Left forelimb (tissue), 1 donor: ENCODE results near the gene TNFRSF25.
A peak's percentile ranks its signal among the peaks of the same experiment; 100 is the strongest.
"Not testable (repeated sequence)": the region's sequence is repeated elsewhere in the genome, so short reads cannot be mapped to it uniquely, and the experiment has no call there.

ENCODE experiments used
- DNase-seq: peaks from one replicate; pipeline ENCODE4 v3.0.0-alpha.2; 2018; ENCODE audit warnings: low spot score

TNFRSF25 gene

DNA sequence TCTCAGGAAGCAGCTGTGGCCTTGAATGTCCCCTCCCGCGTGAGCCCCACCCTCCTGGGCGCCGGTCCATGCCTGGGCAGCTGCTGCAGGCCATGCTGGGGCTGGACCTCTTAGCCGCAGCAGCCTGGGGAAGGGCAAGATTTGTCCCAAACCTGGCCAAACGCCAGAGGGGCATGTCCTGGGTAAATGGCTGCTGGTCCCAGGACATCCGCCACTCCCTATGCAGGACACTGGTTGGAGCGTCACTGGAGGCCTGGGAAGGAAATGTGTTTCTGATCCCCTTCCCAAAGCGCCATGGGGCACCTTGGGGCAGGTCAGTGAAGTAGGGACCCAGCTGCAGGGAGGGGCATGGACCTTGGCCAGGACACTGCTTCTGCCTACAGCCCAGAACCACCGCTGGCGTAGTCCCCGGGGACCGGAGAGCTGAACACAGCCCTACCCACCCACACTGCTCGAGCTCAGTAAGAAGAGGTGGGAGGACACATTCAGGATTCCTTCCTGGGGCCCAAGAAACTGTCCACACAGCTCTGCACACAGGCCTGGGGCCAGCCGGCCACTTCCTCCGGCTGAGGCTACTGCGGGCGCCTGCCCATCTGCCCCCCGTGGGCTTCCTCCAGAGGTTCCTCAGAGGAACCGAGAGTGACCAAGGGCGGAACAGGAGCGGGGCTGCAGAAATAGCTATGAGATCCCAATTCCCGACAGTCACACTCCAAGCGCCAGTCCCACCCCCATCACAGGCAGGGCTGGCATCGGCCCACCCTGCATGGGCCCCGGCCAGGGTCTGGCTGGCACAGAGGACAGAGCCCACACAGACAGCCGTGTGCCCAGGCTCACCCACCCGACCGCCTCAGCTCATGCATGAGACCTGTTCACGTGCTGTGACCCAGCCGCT lies 36.3 kb upstream of the TNFRSF25 start:
- peak; percentile 82 for DNase-seq

DNA sequence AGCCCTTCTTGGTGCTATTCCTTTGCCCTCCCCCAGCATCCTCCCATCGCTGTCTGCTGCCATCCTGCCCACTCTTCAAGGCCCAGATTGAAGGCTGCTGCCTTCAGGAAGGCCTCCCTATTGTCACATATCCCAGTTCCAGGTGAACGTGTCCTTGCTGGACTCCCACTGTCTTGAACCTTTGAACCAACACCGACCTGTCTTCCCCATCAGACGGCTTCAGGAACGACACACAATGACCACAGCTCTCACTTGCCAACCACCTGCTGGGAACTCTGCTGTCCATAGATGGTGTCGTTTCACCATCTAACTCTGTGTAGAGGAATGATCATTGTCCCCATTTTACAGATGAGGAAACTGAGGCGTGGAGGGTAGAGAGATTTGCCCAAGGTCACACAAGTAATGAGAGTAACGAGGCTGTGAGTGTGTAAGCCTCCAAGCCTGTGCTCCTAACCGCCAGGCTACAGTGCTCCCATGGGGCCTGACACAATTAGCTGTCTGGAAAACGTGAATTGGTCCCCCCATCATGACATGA lies 35.4 kb upstream of the TNFRSF25 start:
- DNase-seq, result peak; percentile 59

DNA sequence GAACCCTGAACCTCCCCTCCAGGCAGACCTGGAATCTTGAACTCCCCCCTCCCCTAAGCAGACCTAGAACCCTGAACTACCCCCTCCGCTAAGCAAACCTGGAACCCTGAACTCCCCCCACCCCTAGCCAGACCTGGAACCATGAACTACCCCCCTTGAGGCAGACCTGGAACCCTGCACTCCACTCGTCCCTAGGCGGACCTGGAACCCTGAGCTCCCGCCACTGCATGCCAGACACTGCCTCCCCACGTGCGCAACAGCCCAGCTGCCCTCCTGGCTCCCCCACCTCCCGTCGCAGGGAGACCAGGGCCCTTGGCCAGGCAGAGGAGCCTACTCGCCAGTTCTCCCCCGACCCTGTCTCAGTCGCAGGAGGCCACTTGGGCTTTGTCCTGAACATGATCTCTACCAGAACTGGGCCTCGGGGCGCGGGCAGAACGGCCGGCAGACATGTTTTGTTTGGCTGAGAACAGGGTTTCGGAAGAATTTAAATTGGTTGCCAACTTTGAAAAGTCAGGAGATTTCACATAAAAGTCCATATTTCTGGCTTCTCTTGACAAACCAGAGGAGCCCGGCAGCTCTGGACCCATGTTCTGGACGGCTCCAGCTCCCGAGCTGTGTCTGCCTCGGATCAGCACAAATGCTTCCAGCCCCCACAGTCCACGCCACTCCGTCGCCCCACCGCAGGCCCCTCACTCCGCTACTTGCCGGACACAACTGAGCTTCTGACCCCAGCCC lies 34.7 kb upstream of the TNFRSF25 start:
- DNase-seq, result peak; percentile 60

DNA sequence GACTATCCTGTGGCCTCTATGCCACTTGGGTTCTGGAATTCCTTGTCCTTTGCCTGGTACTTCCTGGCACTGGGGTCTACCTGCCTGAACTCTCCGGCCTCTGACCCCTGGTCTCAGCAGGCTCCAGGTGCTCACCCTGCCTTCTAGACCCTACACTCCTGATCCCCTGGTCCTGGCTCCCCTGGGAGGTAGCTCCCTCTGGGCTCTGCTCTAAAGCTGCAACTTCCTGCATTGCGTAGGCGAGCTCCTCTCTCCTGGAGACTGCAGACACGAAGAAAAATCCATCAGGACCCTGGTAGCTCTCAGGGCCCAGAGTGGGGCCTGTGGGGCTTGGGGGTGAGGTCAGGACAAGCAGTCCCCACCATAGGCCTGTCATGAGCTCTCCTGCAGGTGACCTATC lies 33.3 kb upstream of the TNFRSF25 start:
- DNase-seq, result no peak

DNA sequence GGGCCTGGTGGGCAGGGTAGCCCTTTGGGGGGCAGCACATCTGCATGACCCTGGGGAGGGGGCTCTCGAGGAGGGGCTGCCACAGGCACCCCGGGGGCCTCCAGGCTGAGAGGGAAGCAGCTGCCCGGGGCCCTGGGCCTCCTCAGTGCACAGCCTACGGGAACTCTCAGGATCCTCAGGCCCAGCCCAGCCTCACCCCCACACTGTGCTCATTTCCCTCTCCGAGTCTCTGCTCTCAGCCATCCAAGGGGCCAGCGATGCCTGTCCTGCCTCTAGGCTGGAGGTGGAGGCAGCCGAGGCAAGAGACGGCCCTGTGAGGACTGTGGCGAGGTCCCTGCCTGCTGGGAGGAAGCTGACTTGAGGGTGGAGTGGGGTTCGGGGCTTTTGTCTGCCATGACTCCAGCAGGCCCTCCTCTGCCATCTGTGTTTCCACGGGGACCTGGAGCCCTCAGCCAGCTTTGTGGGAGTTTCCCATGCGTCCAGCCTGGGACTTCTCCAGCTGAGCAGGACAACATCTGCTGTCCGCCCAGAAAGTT lies 32.7 kb upstream of the TNFRSF25 start:
- DNase-seq, result no peak

DNA sequence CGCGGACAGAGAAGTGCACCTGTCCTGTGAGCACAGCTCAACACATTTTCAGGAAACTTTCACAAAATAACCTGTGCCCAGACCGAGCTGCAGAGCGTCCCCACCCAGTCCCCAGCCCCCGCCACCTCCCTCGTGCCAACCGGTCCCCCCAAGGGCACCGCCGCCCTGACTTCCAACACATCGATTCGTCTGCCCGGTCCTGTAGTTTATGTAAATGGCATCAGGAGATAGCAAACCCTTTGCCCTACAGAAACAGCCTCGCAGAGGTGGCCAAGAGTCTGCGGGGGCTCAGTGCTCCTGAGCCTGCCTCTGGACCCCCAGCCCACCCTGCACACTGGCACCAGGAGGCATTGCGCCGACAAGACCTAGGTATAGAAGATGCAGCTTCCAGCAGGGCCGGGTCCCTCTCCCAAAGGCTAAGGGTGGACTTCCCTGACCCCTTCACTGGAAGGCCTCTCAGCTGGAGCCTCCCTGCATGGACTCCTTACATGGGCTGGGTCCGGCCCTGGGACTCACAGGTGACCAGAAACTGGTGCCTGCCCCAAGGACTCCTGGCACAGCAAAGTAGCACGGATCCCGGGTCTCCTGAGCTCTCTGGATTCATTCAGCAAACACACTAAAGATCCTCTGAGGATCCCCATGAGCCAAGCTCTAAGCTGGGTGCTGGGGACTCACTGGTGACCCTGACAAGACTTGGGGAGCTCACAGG lies 32.0 kb upstream of the TNFRSF25 start:
- DNase-seq, result no peak

DNA sequence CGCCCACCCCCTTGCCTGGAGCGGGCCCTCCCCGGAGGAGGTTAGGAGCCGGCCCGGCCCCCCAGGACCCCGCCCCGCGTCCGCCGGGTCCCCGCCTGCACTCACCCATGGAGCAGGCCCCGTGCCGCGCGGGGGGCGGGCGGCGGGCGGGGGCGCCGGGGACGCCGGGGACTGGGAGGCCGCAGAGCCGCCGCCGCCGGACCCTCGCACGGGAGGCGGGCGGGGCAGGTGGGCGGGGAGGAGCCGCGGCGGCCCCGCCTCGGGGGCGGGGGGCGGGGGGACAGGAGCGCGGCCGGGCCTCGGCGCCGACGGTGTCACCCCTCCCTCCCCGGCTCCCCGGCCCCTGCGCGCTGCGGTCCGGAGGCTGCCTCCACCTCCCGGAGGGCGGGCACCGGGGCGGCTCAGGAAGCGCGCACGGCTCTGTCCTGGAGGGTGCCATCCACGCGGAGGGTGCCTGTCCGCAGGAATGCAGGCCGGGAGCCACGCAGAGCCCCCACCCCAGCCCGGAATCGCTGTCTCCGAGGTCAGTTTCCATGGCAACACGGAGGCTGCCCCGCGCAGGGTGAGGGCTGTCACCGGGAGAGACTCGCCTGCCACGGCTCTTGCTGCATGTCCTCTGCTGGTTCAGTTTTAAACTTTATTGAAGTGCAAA lies 31.4 kb upstream of the TNFRSF25 start:
- DNase-seq, result no peak

DNA sequence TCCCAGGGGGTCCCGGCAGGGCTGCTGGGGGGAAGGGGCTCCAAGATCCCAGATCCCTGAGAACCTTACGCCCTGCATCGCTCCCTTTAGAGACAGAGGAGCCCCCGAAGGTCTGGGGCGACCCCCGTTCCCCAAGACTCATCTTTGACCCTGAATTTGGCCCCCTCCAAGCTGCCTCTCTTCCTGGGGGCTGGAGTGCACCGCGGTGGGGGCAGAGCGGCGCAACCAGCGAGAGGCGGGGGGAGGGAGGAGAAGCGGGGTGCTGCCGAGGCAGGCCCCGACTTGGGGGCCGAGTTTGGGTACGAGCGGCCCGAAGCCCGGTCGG lies 30.9 kb upstream of the TNFRSF25 start:
- no peak for DNase-seq

DNA sequence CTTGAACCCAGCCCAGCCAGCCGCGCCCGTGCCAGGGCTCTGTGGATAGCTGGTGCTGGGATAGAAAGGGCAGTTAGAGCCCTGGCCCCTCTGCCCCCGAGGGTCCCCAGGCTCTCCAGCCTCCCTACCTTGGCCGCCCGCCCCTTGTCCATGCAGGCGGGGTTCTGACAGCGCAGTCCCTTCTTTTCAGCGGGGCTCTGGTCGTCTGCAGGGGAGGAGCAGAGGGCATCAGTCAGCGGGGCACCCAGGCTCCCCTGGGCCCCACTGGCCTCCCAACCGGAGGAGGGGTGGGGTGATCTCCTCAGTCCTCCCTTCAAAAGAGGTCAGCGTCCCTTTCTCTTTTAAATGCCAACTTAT lies 30.4 kb upstream of the TNFRSF25 start:
- no peak for DNase-seq

DNA sequence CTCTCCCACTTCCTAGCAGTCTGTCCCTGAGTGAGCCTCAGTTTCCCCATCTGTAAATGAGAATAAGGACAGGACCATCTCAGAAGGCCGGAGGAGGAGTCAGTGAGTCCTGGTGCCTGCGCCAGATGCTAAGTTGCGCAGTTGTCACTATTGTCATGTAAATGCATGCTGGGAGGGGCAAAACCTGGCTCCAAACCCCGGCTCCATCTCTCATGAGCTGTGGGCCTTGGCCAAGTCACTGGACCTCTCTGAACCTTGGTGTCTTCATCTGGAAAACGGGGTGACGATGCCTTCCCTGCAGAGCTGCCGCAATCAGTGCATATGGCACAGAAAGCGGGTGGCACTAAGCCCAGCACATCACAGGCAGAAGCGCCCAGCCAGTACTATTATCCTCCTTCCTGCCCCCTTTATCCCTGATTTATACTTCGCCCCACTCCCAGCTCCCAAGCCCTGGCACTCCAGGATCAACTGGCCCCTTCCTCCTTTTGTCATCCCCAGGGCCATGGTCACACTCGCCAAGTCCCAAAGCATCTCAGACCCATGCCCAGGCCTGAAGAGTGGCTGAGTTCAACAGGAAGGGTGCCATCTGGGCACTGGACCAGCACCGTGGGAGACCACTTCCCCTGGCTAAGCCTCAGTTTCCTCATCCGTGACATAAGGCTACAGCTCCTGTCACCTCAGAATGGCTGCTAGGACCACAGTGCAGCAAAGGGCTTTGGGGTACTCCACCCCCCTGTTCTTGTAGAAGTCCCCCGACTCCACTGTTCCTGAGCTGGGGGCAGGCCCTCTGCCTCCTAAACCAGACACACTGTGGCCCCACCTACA lies 29.8 kb upstream of the TNFRSF25 start:
- DNase-seq, result no peak

DNA sequence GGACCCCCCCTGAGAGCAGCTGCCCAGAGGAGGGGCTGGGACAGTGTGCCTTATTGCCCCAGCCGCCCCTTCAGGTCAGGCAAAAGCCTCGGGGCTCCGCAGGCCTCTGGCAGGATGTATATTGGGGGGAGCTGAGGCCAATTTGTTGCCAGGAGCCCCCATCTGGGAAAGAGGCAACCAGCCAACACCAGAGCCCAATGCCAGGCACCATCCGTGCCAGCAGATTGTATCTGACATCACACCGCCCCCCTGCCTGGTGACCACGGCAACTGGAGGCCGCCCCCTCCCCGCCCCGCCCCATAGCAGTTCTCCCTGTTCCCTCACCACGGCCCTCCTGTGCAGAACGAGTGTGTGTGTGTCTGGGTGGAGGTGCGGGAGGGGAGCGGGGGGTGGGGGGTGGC lies 29.1 kb upstream of the TNFRSF25 start:
- no peak for DNase-seq

DNA sequence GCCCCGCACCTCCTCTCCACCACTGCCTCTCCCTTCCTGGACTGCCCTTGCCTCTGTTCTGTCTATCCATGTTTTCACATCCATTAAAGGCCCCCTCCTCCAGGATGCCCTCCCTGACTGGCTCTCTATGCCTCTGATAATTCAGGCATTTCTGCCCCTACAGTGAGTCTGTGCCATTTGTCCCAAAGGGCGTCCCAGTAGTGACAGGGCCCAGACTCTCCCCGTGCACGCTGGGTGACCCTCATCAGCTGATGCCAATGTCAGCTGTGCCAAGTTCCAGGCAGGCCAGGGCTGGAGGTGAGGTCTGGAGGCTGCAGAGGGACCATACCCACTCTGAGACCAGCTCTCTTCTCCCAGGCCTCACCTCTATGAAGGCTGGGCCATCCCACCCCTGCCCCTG lies 28.7 kb upstream of the TNFRSF25 start:
- no peak for DNase-seq

DNA sequence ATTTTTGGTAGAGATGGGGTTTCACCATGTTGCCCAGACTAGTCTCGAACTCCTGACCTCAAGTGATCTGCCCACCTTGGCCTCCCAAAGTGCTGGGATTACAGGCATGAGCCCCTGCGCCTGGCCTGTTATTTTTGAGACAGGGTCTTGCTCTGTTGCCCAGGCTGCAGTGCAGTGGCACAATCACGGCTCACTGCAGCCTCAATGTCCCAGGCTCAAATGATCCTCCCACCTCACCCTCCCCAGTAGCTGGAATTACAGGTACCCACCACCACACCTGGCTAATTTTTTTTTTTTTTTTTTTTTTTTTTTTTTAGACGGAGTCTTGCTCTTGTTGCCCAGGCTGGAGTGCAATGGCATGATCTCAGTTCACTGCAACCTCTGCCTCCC lies 27.9 kb upstream of the TNFRSF25 start:
- DNase-seq, result not testable (repeated sequence)

DNA sequence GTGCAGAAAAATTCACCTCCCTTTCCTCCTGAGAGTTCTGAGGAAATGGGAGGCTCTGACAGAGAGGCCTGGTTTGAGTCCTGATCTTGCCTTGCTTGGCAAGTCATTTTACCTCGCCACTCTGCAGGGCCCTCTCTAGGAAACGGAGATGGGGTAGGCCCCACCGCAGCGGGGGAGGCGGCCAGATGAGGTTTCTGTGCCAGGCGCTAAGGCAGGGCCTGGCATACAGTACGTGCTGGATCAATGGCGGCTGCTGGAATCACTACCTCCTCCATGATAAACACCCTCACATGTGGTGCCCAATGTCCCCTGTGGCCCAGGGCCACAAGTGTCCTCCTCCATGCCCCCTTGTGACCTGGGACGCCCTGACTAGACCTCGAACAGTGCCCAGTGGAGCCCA lies 26.0 kb upstream of the TNFRSF25 start:
- DNase-seq, result no peak

DNA sequence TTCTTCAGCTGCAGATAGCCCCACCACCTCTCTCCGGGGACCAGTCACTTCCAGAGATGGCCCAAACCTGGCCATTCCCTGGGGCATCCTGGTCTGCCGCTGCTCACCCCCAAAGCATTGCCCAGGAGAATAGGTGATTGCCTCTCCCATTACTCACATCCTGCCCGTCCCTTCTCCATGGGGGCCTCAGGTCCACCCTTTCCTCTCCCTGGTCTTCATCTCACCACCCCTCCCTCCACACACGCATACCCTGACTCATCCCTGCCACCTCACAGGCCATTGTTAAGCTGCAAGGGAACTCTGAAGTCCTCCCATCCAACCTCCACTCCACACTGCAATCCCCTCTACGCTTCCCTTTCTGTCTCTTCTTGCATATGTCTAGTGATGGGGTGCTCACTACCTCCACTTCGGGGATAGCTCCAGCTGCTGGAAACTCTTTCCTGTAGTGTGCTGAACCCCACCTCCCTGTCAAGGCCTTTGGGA lies 25.5 kb upstream of the TNFRSF25 start, which contains the start of gene PLEKHG5:
PLEKHG5 (minus strand) TSS at position 188 of the 483 bp plus-strand sequence. CDS start 14,096 bp downstream, outside the sequence.
- no peak for DNase-seq

DNA sequence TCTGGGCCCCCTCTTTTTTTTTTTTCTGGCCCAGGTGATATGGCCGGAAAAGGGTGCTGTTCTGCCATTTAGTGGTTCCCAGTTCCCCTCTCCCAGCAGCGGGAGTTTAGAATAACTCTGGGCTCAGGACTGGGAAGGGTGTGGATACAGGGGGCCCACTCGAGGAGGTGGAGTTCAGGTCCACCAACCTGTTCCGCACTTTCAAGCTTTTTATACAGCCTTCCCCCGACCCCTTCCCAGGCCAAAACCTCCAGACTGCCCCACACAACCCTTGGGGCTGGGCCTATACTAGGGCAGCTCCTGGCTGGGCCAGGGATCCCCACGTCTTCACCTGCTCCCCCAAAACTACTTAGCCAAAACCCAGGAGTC lies 25.1 kb upstream of the TNFRSF25 start:
- DNase-seq, result no peak

DNA sequence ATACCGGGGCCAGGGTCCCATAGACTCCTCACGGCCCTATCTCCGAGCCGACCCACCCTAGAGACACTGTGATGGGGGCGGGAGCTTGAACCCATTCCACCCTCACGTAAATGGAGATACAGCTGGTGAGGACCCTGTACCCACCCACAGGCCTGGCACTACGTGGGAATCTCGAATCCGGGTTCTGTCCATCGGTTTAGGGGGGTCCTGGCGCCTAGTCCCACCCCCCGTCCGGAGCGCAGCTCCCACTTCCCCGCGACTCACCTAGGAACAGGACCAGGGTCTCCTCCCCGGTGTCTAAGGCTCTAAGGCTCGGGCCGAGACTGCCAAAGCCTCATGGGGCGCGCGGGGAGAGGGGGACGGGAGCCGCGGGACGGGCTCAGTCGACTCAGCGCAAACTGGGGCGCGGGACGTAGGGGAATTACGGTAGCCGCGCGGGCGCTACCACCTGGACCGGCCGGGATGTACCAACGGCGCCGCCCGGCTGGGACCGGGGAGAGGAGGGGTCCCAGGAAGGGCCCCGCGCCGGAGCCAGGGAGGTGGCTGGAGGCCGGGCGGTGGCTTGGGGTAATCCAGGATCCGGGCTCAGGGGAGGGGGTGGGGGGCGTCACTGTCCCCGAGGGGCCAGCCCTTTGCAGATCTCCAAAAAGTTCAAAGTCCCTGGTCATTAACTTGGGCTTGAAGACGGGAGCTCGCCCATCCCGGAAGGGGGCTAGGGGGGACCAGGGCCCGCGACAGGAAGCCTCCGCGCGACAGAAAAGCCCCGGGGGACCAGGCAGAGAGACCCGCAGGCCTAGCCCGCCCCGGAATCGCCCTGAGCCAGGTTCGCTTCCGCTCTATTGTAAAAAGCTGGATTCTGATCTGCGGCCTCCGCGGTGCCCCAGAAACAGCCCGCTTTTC lies 24.5 kb upstream of the TNFRSF25 start:
- DNase-seq, result no peak

DNA sequence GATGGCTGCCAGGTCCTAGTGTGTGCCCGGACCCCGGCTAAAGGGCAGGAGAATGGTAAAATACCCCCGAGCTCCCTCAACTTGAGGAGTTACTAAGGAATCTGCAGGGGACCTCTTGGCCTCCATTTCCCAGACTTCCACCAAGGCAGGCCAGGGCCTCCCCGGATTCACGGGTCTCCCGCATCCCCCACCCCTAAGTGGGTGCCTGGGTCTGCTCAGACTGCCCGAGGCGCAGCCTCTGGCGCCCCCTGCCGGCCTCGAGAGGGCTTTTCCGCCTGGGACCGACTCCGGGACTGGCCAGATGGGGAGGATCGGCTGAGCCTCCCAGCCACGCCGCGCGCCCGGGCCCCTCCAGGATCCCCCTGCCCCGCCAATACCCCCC lies 23.8 kb upstream of the TNFRSF25 start:
- peak; percentile 82 for DNase-seq

DNA sequence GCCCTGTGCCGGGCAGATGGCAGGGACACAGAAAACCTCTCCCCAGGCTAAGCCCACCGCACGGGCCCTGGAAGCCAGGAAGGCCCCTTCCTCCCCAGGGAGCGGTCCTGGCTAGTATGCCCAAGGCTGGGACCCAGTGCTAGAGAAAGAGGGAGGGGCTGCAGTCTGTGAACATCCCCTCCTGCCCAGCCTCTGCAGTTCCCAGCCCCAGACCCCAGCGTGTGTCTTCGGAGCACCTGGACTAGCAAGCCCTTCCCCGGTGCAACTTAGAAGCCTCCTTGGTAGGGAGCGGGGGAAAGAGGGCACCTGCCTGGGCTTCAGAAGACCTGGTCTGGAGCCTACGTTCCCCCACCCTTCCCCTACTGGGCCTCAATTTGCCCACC lies 23.4 kb upstream of the TNFRSF25 start:
- DNase-seq, result no peak
